Activated T-cell treated with anti-CD3 and anti-CD28 coated beads for 1 hour (primary cell): ENCODE data around the gene GYPE.
"Not testable (repeated sequence)": the region's sequence is repeated elsewhere in the genome, so short reads cannot be mapped to it uniquely, and the experiment has no call there.

Experiments
- DNase-seq: peaks from one replicate; pipeline ENCODE4 v3.0.0-alpha.2; 2020; ENCODE audit warnings: low read depth

GYPE gene

DNA sequence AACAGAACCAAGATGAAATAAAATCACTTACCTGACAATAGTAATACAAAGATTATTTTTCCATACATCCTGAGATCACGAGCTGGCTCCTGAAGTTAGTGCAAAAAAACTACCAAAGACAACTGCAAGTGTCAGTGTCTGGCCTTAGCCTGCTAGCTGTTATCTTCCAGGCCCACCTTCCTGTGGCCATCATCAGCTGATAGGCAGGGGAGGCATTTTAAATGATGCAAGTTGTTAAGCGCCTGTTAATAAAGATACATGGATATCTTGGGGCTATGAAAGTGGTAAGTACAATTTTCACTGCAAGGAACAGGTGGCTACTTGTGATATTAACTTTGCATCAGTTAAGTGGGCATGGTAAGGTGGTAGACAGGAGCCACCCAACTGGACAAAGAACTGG is at the start of gene GYPE:
GYPE (minus strand) TSS at position 120 of the 400 bp plus-strand sequence; CDS start at position 68, 52 bp downstream.
- not testable (repeated sequence) for DNase-seq

GRCh38 chr4:143951458-143951972 is 46.2 kb upstream of the GYPE start:
- DNase-seq, result not testable (repeated sequence)

DNA sequence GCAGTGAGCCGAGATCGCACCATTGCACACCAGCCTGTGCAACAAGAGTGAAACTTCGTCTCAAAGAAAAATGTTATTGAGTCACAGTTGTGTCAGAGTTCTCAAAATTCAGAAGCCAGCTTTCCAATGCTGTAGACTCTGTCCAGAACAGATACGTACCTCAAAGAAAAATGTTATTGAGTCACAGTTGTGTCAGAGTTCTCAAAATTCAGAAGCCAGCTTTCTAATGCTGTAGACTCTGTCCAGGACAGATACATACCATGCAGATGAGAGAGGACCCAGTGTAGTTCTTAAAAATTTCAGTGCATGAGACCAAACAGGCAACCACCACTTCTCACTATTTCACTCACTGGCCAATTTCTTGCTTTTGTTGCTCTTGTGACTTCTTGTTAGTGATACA is 45.6 kb upstream of the GYPE start:
- not testable (repeated sequence) for DNase-seq

GRCh38 chr4:143950185-143950584 is 44.8 kb upstream of the GYPE start:
- DNase-seq, result not testable (repeated sequence)

GRCh38 chr4:143947493-143947892 is 42.1 kb upstream of the GYPE start:
- DNase-seq, result not testable (repeated sequence)

DNA sequence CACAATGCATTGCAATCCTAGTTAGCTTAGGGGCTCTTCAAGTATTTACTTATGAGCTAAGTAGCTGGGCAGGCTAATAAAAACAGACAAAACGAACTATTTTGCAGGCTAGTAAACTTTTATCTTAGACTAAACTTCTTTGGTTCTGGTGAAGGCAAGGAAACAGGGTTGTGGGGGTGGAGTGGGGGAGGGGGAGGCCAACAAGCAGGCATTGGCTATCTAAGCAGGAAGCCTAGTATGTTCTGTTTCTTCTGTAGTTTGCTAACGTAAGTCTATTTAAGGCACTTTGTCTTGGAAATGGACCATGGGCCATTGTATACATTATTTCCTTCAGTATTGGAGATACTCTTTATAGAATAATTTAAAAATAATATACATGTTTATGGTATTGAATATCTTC is 35.3 kb upstream of the GYPE start:
- not testable (repeated sequence) for DNase-seq

DNA sequence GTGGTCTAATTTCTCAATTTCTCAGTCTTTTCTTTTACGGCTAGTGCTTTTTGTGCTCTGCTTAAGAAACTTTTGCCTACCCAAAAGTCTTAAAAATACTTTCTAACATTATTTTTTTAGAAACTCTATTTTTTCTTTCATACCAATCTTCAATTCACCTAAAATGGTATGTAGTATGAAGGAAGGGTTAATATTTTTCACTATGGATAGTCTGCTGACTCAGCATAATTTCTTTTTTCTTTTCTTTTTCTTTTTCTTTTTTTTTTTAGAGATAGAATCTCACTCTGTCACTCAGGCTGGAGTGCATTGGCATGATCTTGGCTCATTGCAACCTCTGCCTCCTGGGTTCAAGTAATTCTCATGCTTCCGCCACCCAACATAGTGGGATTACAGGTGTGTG is 34.2 kb upstream of the GYPE start:
- DNase-seq, result no peak

- DNase-seq, result not testable (repeated sequence)
Measured at GRCh38 chr4:143938890-143939289, 33.5 kb upstream of the GYPE start.

DNA sequence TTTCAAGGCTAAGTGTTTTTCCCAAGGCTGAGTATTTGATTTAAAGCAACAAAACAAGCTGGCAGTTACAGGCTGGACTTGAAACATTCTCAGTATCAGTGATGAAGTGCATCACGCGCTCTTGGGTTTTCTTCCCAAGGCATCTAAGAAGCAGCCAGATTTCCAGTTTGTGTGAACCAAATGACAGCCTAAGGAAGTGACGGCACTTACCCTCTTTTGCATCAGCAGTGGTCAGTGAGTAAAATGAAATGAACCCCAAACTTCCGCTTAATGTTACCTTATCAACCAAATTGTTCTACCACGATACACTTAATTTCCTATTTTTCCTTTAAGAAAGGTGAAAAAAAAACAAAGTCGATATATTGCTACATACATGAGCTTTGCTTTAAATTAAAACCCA is 15.8 kb upstream of the GYPE start:
- DNase-seq, result no peak

GRCh38 chr4:143916485-143916884 is 11.1 kb upstream of the GYPE start:
- not testable (repeated sequence) for DNase-seq

DNA sequence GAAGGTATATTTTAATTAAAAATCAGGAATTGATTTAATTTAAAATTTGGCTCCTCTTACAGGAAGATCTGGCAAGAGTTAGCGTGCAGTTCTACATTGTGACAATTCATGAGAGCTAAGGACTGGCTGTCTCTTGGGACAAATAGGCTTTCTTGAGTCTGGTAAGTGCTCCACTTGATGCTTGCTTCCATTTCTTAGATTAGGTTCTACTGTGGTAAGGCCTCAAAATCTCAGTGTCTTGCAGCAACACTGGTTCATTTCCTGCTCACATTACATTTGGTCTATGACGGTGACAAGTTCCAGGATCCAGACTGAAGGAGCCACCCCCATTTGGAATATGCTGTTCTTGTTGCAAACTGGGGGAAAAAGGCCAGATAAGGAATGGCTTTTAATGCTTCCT is 7.1 kb upstream of the GYPE start:
- DNase-seq, result not testable (repeated sequence)

DNA sequence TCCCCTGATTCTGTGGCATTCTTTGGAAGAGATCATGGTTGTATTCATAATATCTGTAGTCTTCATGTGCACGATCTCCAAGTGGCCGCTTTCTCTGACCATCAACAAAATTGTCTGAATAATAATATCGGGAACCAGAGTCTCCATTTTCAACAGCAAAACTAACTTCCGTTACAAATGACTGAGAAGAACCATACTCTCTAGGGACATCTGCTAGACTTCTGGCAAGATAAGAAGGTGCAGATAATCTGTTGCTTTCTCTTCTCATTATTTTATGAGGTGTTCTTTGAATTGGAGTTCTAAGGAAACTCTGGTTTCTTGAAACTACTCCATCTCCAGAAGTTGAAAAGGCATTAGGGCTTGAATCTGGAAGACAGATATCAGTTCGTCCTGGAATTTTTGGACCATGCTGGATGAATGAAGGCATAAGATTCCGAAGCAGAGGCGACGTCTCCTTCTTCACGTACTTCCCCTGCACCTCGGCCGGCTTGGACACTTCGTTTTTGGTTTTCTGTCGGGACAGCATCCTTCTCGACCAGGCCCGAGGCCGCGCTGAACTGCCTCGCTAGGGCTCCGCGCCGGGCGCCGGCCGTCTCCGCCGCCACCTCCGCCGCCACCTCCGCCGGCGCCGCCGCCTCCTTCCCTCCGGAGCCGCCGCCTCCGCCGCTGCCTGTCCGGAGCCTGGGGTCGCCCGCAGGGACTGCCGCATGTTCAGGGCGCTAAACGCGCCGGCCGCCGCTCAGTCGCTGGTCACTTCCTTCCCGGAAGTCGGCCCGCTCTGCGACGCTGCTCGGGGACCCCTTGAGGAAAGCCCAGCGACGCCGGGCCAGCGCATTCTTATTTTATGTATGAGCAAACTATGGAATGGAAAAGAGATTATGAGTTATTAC is 6.4 kb upstream of the GYPE start:
- peak; percentile 24 for DNase-seq

GRCh38 chr4:143910906-143911305 is 5.5 kb upstream of the GYPE start:
- not testable (repeated sequence) for DNase-seq

GRCh38 chr4:143907811-143908210 is 2.5 kb upstream of the GYPE start:
- not testable (repeated sequence) for DNase-seq

DNA sequence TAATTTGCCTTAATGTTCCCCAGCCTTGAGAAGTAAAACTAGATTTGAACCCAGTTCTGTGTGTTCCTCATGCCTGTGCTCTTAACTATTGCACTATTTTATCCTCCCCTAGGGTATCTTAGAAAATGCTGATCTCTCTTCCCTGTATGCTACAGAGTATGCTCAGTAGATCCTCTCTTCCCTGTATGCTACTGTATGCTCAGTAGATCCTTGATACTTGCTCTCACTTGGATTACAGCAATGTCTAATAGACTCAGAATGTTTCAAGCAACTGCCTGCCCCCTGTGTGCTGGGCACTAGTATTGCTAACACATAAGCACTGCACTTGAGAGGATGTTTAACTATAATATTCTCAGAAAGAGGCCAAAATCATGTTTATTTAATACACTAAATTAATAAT is 928 bp downstream of the GYPE start:
- DNase-seq, result not testable (repeated sequence)

DNA sequence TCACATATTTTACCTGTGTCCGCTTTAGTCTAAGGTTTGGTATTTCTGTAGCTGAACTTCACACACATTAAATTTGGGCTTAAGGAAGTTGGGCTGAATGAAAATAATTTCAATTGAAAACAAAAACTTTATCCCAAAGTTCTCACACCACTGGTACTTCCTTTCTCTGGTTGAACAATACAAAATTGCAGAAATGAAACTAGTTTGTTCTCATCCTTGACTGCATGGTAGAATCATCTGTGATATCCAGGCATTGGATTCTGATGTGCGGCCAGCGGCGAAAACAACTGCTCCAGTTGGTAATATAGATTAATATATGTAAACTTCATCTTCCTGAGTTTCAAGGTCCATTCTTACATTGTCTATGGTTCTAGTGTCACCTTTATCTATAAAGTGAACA is 15.0 kb downstream of the GYPE start:
- DNase-seq, result not testable (repeated sequence)

GRCh38 chr4:143888189-143888588 is 17.2 kb downstream of the GYPE start:
- not testable (repeated sequence) for DNase-seq

DNA sequence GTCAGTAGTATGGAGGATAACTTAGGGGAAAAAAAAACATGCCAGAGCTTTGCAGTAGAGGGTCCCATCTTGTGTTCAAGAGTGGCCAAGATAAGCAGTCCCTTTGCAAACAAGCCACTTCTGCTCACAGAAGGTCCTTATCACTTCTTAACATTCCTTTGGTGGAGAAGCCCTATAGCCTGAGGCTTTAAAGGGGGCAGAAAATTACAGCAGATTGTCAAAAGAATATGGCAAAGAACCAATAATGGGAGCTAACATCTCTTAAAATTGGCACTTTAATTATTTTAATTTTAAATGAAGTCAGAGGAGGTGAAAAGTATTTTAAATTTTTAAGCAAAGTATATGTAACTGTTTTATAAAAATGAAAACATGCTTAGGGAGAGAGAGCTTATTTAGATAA is 20.4 kb downstream of the GYPE start:
- DNase-seq, result not testable (repeated sequence)

DNA sequence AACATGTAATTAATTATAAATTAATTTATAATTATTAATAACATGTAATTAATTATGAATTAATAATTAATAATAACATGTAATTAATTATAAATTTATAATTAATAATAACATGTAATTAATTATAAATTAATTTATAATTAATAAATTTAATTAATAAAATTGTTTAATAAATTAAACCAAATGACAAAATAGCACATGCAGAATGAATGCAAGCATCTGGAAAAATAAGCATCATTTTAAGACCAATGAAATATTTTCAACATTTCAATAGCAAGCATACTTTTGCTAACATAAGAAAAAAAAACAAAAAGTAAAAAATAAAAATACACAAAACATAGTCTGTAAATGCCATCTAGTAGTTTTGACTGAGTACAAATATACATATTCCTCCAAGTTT is 21.8 kb downstream of the GYPE start:
- DNase-seq, result no peak

GRCh38 chr4:143882892-143883291 is 22.5 kb downstream of the GYPE start:
- no peak for DNase-seq

- DNase-seq, result not testable (repeated sequence)
Measured at GRCh38 chr4:143879561-143879960, 25.8 kb downstream of the GYPE start.

DNA sequence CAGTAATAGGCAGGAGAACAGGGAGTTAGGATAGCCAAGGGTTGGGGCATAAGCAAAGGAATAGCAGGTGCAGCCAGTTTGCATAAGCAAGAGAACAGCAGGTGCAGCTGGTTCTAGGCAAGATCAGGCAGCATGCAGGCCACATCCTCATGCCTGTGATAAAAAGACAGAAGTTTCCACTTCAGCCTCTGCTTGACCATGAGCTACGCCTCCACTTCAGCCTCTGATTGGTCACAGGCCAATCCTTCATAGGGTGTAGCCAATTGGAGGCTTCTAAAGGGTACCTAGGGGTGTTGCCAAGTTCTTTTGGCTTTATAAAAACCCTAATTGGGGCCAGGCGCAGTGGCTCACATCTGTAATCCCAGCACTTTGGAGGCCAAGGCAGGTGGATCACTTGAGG is 30.0 kb downstream of the GYPE start:
- DNase-seq, result not testable (repeated sequence)

- not testable (repeated sequence) for DNase-seq
Measured at GRCh38 chr4:143870523-143871268, 34.7 kb downstream of the GYPE start.
